HEK293 (cell line): ENCODE results near the gene ENO2.

Source experiments
- HIC1 ChIP-seq: fragments of 450-650 bp; formaldehyde crosslinking; IDR thresholded peaks from 2 replicates; pipeline ENCODE4 v1.5.1; 2016; ENCODE audit warnings: missing biosample characterization, missing genetic modification characterization
- HOXC10 ChIP-seq: sonication (generic); formaldehyde crosslinking; IDR thresholded peaks from 2 replicates; pipeline ENCODE4 v1.8.1; 2023; ENCODE audit warnings: mild to moderate bottlenecking, missing genetic modification reagents
- MEIS1 ChIP-seq: sonication (generic); formaldehyde crosslinking; IDR thresholded peaks from 2 replicates; pipeline ENCODE4 v1.8.1; 2022; ENCODE audit warnings: missing genetic modification reagents, mild to moderate bottlenecking, borderline replicate concordance
- MYNN ChIP-seq: fragments of 450-650 bp; formaldehyde crosslinking; IDR thresholded peaks from 2 replicates; pipeline ENCODE4 v1.5.1; 2016; ENCODE audit warnings: missing biosample characterization, missing genetic modification characterization, borderline replicate concordance
- SCRT1 ChIP-seq: fragments of 450-650 bp; formaldehyde crosslinking; IDR thresholded peaks from 2 replicates; pipeline ENCODE4 v1.5.1; 2016; ENCODE audit warnings: missing biosample characterization, missing genetic modification characterization, borderline replicate concordance
- SP3 ChIP-seq: fragments of 450-650 bp; formaldehyde crosslinking; IDR thresholded peaks from 2 replicates; pipeline ENCODE4 v1.5.1; 2016; ENCODE audit warnings: missing biosample characterization, missing genetic modification characterization
- SP7 ChIP-seq: fragments of 450-650 bp; formaldehyde crosslinking; IDR thresholded peaks from 2 replicates; pipeline ENCODE4 v1.5.1; 2016; ENCODE audit warnings: missing biosample characterization, missing genetic modification characterization
- TCF7L2 ChIP-seq: IDR thresholded peaks from 2 replicates; pipeline ENCODE4 v1.6.1; 2011; ENCODE audit warnings: low read depth, mild to moderate bottlenecking, inconsistent platforms, low read length, moderate library complexity, borderline replicate concordance
- ZBTB1 ChIP-seq: fragments of 450-650 bp; formaldehyde crosslinking; IDR thresholded peaks from 2 replicates; pipeline ENCODE4 v1.5.1; 2016; ENCODE audit warnings: missing biosample characterization, missing genetic modification characterization
- ZBTB7A ChIP-seq: fragments of 450-650 bp; formaldehyde crosslinking; IDR thresholded peaks from 2 replicates; pipeline ENCODE4 v1.5.1; 2016; ENCODE audit warnings: low read depth, missing biosample characterization, missing genetic modification characterization
- ZBTB8A ChIP-seq: fragments of 450-650 bp; formaldehyde crosslinking; IDR thresholded peaks from 2 replicates; pipeline ENCODE4 v1.5.1; 2016; ENCODE audit warnings: missing biosample characterization, missing genetic modification characterization
- ZEB2 ChIP-seq: fragments of 450-650 bp; formaldehyde crosslinking; IDR thresholded peaks from 2 replicates; pipeline ENCODE4 v1.5.1; 2016; ENCODE audit warnings: missing biosample characterization, missing genetic modification characterization
- ZIC2 ChIP-seq: fragments of 450-650 bp; formaldehyde crosslinking; IDR thresholded peaks from 2 replicates; pipeline ENCODE4 v1.5.1; 2016; ENCODE audit warnings: missing biosample characterization, missing genetic modification characterization
- ZNF121 ChIP-seq: fragments of 450-650 bp; formaldehyde crosslinking; IDR thresholded peaks from 2 replicates; pipeline ENCODE4 v1.5.1; 2016; ENCODE audit warnings: missing biosample characterization, missing genetic modification characterization
- ZNF175 ChIP-seq: fragments of 450-650 bp; formaldehyde crosslinking; IDR thresholded peaks from 2 replicates; pipeline ENCODE4 v1.5.1; 2016; ENCODE audit warnings: missing biosample characterization, missing genetic modification characterization
- ZNF184 ChIP-seq: fragments of 450-650 bp; IDR thresholded peaks from 2 replicates; pipeline ENCODE4 v1.5.1; 2018; ENCODE audit warnings: missing biosample characterization, mild to moderate bottlenecking, missing genetic modification characterization
- ZNF211 ChIP-seq: fragments of 450-650 bp; formaldehyde crosslinking; IDR thresholded peaks from 2 replicates; pipeline ENCODE4 v1.5.1; 2016; ENCODE audit warnings: low read depth, missing biosample characterization, missing genetic modification characterization
- ZNF23 ChIP-seq: fragments of 450-650 bp; formaldehyde crosslinking; IDR thresholded peaks from 2 replicates; pipeline ENCODE4 v1.5.1; 2016; ENCODE audit warnings: missing biosample characterization, missing genetic modification characterization, borderline replicate concordance
- ZNF341 ChIP-seq: fragments of 450-650 bp; formaldehyde crosslinking; IDR thresholded peaks from 2 replicates; pipeline ENCODE4; 2016; ENCODE audit warnings: low read depth, missing biosample characterization, missing genetic modification characterization
- ZNF404 ChIP-seq: fragments of 450-650 bp; formaldehyde crosslinking; IDR thresholded peaks from 2 replicates; pipeline ENCODE4 v1.5.1; 2017; ENCODE audit warnings: missing biosample characterization, missing genetic modification characterization
- ZNF423 ChIP-seq: fragments of 450-650 bp; formaldehyde crosslinking; IDR thresholded peaks from 2 replicates; pipeline ENCODE4 v1.5.1; 2016; ENCODE audit warnings: missing biosample characterization, missing genetic modification characterization
- ZNF433 ChIP-seq: fragments of 450-650 bp; formaldehyde crosslinking; IDR thresholded peaks from 2 replicates; pipeline ENCODE4 v1.5.1; 2016; ENCODE audit warnings: missing biosample characterization, missing genetic modification characterization, low read depth
- ZNF529 ChIP-seq: fragments of 450-650 bp; formaldehyde crosslinking; IDR thresholded peaks from 2 replicates; pipeline ENCODE4 v1.5.1; 2017; ENCODE audit warnings: missing genetic modification characterization, missing biosample characterization; ENCODE audit not compliant: insufficient replicate concordance
- ZNF544 ChIP-seq: fragments of 450-650 bp; formaldehyde crosslinking; IDR thresholded peaks from 2 replicates; pipeline ENCODE4 v1.5.0; 2017; ENCODE audit warnings: missing biosample characterization, missing genetic modification characterization
- ZNF585B ChIP-seq: fragments of 450-650 bp; formaldehyde crosslinking; IDR thresholded peaks from 2 replicates; pipeline ENCODE4 v1.5.1; 2016; ENCODE audit warnings: missing biosample characterization, missing genetic modification characterization
- ZNF610 ChIP-seq: fragments of 450-650 bp; formaldehyde crosslinking; IDR thresholded peaks from 2 replicates; pipeline ENCODE4 v1.5.1; 2016; ENCODE audit warnings: missing biosample characterization, missing genetic modification characterization, borderline replicate concordance
- ZNF621 ChIP-seq: fragments of 450-650 bp; formaldehyde crosslinking; IDR thresholded peaks from 2 replicates; pipeline ENCODE4 v1.5.1; 2017; ENCODE audit warnings: missing biosample characterization, missing genetic modification characterization
- ZNF626 ChIP-seq: fragments of 450-650 bp; sonication (Bioruptor Pico); formaldehyde crosslinking; IDR thresholded peaks from 2 replicates; pipeline ENCODE4 v1.5.1; 2018; ENCODE audit warnings: missing biosample characterization, missing genetic modification characterization, inconsistent platforms
- ZNF639 ChIP-seq: fragments of 450-650 bp; formaldehyde crosslinking; IDR thresholded peaks from 2 replicates; pipeline ENCODE4 v1.5.1; 2016; ENCODE audit warnings: missing biosample characterization, missing genetic modification characterization
- ZNF654 ChIP-seq: fragments of 450-650 bp; formaldehyde crosslinking; IDR thresholded peaks from 2 replicates; pipeline ENCODE4 v1.5.1; 2016; ENCODE audit warnings: low read depth, missing biosample characterization, missing genetic modification characterization
- ZNF670 ChIP-seq: fragments of 450-650 bp; formaldehyde crosslinking; IDR thresholded peaks from 2 replicates; pipeline ENCODE4 v1.5.1; 2016; ENCODE audit warnings: missing biosample characterization, missing genetic modification characterization, low read depth
- ZNF701 ChIP-seq: fragments of 450-650 bp; formaldehyde crosslinking; IDR thresholded peaks from 2 replicates; pipeline ENCODE4 v1.5.1; 2016; ENCODE audit warnings: missing biosample characterization, missing genetic modification characterization
- ZNF76 ChIP-seq: fragments of 450-650 bp; formaldehyde crosslinking; IDR thresholded peaks from 2 replicates; pipeline ENCODE4; 2016; ENCODE audit warnings: low read depth, missing biosample characterization, missing genetic modification characterization, borderline replicate concordance
- ZSCAN16 ChIP-seq: fragments of 450-650 bp; formaldehyde crosslinking; IDR thresholded peaks from 2 replicates; pipeline ENCODE4 v1.5.1; 2016; ENCODE audit warnings: missing biosample characterization, missing genetic modification characterization
- TF ChIP-seq, protein P1 (sequence below): fragments of 450-650 bp; formaldehyde crosslinking; IDR thresholded peaks from 2 replicates; pipeline ENCODE4 v1.5.1; 2016; ENCODE audit warnings: missing biosample characterization, missing genetic modification characterization

Gene ENO2

GRCh38 chr12:6946033-6946919 is 31.9 kb downstream of the ENO2 start (continued):
- TF ChIP-seq ZNF621 (tag by site-specific recombination) (no peak), ZBTB7A (tag by site-specific recombination) (0 out of 2 replicates have a peak, but pooled peaks have one; percentile 9), ZNF585B (no peak), ZNF544 (tag by site-specific recombination) (no peak), SP7 (tag by site-specific recombination) (peak; percentile 30; the same call in 1 of the 2 replicates), ZNF211 (no peak), ZEB2 (tag by site-specific recombination) (0 out of 2 replicates have a peak, but pooled peaks have one; percentile 56), ZNF23 (tag by site-specific recombination) (no peak), ZNF610 (tag by site-specific recombination) (0 out of 2 replicates have a peak, but pooled peaks have one; percentile 70), ZNF404 (tag by site-specific recombination) (no peak), MYNN (tag by site-specific recombination) (no peak), ZBTB1 (tag by site-specific recombination) (no peak), MEIS1 (no peak), ZNF175 (no peak), ZNF433 (tag by site-specific recombination) (no peak), TCF7L2 (no peak), HOXC10 (no peak), HIC1 (tag by site-specific recombination) (no peak), ZNF654 (tag by site-specific recombination) (no peak), ZNF701 (tag by site-specific recombination) (no peak), SP3 (tag by site-specific recombination) (peak; percentile 96), ZNF341 (tag by site-specific recombination) (peak; percentile 82), ZBTB8A (tag by site-specific recombination) (peak; percentile 72), ZSCAN16 (tag by site-specific recombination) (no peak), ZNF121 (tag by site-specific recombination) (no peak), ZNF529 (tag by site-specific recombination) (no peak), SCRT1 (tag by site-specific recombination) (no peak), ZNF76 (tag by site-specific recombination) (peak; percentile 40; the same call in 1 of the 2 replicates), ZIC2 (tag by site-specific recombination) (peak; percentile 99), ZNF626 (tag by site-specific recombination) (no peak), ZNF670 (tag by site-specific recombination) (no peak), ZNF184 (tag by site-specific recombination) (no peak), ZNF423 (peak; percentile 88), ZNF639 (tag by site-specific recombination) (no peak)
- TF ChIP-seq, protein P1, sequence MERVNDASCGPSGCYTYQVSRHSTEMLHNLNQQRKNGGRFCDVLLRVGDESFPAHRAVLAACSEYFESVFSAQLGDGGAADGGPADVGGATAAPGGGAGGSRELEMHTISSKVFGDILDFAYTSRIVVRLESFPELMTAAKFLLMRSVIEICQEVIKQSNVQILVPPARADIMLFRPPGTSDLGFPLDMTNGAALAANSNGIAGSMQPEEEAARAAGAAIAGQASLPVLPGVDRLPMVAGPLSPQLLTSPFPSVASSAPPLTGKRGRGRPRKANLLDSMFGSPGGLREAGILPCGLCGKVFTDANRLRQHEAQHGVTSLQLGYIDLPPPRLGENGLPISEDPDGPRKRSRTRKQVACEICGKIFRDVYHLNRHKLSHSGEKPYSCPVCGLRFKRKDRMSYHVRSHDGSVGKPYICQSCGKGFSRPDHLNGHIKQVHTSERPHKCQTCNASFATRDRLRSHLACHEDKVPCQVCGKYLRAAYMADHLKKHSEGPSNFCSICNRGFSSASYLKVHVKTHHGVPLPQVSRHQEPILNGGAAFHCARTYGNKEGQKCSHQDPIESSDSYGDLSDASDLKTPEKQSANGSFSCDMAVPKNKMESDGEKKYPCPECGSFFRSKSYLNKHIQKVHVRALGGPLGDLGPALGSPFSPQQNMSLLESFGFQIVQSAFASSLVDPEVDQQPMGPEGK (tag by site-specific recombination) = peak; percentile 72
